Stimulated activated CD8-positive, alpha-beta memory T cell treated with anti-CD3 and anti-CD28 coated beads, Interleukin-7, amount 100 ng/mL, for 48 hours (primary cell): ENCODE measurements around the gene HSPB2.
A peak's percentile ranks its signal among the peaks of the same experiment; 100 is the strongest.
"Not testable (repeated sequence)": the region's sequence is repeated elsewhere in the genome, so short reads cannot be mapped to it uniquely, and the experiment has no call there.

Experiments used
- DNase-seq, 2 donors: peaks; one replicate each; pipeline ENCODE4 v3.0.0-alpha.2; 2020; ENCODE audit warnings: low read depth in 1 of 2; ENCODE audit errors: extremely low read depth in 1 of 2

The HSPB2 gene

GRCh38 chr11:111913031-111913861, 712 bp downstream of the HSPB2 start:
- no peak for DNase-seq

GRCh38 chr11:111913997-111914396, 1.5 kb downstream of the HSPB2 start:
- DNase-seq: no peak

- DNase-seq: no peak
Measured at GRCh38 chr11:111916768-111917167, 4.2 kb downstream of the HSPB2 start.

DNA sequence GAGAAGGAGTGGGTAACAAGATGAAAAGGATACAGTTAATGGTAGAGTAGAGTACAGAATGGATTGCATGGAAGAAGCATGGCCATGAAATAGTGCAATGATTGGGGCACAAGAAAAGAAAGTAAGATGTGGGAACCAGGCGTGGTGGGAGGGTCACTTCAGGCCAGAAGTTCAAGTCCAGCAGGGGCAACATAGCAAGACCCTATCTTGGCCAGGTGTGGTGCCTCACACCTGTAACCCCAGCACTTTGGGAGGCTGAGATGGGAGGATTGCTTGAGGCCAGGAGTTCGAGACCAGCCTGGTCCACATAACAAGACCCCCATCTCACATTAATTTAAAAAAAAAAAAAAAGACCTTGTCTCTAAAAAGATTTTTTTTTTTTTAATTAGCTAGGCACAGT, 4.8 kb downstream of the HSPB2 start:
- no peak for DNase-seq

GRCh38 chr11:111917788-111918187, 5.3 kb downstream of the HSPB2 start:
- no peak for DNase-seq

GRCh38 chr11:111918390-111919256, 6.1 kb downstream of the HSPB2 start, which contains the start of gene C11orf52:
TSS of gene C11orf52 (plus strand) at chr11:111918913. CDS start at chr11:111918973, 60 bp downstream.
- no peak for DNase-seq

DNA sequence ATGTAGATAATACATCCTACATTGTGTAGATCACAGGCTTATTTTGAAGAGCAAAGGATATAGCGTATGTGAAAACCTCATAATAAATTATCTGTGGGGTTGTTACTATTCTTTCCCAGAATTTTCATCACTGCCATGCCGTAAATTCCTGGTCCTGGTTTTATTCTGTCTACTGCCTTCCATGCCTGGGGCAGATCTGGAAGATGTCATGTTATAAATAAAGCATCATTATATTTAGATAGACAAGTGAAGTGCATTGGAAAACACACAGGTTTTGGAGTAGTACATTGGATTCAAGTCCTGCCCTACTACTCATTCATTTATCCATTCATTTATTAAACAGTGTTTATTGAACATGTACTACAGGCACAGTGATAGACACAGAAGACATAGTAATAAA, 8.4 kb downstream of the HSPB2 start:
- no peak for DNase-seq

GRCh38 chr11:111921541-111922230, 9.2 kb downstream of the HSPB2 start:
- no peak for DNase-seq

DNA sequence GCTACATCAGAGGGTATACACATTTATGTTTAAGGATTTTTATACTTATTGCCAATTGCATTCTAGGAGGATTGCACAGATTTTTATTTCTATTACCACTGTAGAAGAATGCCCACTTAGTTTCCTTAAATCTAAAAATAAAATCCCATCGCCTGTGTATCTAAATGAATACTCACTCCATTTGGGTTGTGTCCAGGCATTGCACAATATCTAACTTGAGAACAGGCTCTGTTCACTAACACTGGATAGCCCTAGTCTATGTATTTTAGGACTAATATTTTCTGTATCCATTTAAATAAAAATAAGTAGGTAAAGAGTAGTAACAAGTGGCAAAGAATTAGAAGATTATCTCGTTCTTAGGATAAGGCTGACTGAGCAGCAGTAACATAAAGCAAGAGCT, 10.3 kb downstream of the HSPB2 start:
- DNase-seq: no peak

GRCh38 chr11:111923351-111923788, 10.8 kb downstream of the HSPB2 start:
- no peak for DNase-seq

GRCh38 chr11:111923951-111924350, 11.4 kb downstream of the HSPB2 start:
- no peak for DNase-seq

- no peak for DNase-seq
Measured at GRCh38 chr11:111925953-111926352, 13.4 kb downstream of the HSPB2 start.

DNA sequence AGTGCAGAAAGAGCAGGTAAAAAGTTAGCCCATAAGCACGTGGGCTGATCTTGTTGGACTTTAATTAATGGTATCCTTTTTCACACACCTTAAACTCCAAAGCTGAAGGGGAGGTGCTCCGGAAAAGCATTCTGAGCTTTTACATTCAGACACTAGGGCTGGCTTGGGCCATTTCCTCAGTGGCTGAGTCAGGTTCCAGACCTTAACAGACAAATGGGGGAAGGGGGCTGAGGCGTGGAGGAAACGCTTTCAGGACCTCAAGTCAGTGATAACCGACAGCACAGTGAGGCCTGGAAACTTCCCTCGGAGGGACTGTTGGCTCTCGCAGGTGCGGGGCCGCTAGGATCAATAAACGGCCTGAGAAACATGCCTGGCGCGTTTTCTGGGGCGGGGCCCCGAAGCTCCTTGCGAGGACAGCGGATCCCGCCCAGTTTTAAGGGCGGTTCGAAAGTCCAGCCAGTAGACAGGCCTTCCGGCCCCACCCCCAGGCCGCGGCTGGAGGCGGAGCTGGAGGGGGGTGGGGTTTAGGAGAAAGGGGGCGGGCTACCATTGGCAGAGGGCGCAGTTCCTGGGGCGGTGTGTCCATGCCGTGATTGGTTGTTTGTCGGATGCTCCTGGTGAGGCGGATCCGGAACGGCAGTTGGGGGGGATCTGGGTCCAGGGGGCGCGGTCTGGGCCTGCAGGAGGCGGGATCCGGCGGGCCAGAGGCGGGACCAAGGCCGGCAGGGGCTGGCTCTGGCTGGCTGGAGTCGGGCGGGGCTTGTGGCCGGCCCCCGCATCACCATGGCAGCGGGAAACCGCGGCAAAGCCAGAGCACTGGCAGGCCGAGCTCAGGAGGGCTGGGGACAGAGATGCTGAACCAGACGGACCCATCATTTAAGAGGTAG, 14.2 kb downstream of the HSPB2 start:
- peak; percentile 91 to 93 for DNase-seq

DNA sequence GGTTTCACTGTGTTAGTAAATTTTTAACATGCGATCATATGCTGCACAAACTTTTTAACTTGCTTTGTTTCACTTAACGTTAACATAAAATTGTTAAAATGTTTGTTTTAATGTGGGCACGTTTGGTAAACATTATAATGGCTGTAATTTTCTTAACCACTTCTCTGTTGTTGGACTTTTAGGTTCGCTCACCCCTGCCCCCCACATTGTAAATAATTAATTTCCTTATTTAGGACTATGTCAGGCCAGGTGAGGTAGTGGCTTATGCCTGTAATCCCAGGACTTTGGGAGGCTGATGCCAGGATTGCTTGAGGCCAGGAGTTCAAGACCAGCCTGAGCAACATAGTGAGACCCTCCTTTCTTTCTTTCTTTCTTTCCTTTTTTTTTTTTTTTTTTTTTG, 17.9 kb downstream of the HSPB2 start:
- no peak for DNase-seq

DNA sequence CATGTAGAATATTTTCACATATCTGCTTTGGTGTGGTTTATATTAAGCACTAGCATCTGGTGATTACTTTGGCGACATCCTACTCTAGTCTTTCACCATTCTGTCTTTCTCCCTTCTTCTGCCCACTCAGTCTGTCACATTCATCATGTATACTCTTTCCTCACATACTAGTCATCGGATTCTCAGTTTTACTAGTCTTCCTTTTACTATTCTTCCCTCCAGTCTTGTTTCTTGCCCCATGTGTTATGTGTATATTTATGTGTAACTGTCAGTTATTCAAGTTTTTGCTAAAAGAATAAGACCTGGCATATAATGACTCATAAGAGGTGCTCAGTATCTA, 20.0 kb downstream of the HSPB2 start:
- no peak for DNase-seq

DNA sequence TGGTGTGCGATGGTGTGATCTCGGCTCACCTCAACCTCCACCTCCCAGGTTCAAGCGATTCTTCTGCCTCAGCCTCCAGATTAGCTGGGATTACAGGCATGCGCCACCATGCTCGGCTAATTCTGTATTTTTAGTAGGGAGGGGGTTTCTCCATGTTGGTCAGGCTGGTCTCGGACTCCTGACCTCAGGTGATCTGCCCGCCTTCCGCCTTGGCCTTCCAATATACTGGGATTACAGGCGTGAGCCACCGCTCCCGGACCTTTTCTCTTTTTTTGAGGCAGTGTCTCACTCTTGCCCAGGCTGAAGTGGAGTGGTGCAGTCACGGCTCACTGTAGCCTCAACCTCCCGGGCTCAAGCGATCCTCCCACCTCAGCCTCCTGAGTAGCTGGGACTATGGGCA, 20.6 kb downstream of the HSPB2 start:
- not testable (repeated sequence) for DNase-seq

- DNase-seq: no peak
Measured at GRCh38 chr11:111933872-111934271, 21.3 kb downstream of the HSPB2 start.

DNA sequence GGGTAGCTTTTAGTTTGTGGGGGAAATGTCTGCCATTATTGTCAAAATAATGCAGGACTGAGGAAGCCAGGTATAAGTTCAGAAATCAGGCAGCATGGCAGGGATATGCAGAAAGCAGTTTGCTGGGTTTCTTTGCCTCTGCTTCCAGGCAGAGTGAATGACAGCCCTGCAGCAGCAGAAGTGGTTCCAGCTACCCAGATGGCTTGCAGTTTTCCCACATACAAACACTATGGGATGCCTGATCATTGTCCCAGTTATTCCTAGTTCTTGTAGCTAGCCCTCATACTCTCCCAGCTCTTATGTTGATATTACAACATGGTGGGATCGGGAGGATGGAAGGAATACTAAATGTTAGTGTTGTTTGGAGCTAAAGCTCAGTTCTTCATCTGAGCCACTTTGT, 21.8 kb downstream of the HSPB2 start:
- no peak for DNase-seq

GRCh38 chr11:111935317-111936039, 22.9 kb downstream of the HSPB2 start:
- no peak for DNase-seq
